ENCODE results near the gene URM1. TPM values are rescaled to one million over a fixed set of nuclear protein-coding genes. Genes with fewer than 3 reads are reported as not detected.
A peak's percentile ranks its signal among the peaks of the same experiment; 100 is the strongest.

URM1 gene
- total and polyA plus RNA-seq, 10 of the 15 experiments (the other 5 are each of a cell fraction or from before 2014, with no cell fraction given) = 7.9 to 75.8 (median 63.7) TPM

DNA sequence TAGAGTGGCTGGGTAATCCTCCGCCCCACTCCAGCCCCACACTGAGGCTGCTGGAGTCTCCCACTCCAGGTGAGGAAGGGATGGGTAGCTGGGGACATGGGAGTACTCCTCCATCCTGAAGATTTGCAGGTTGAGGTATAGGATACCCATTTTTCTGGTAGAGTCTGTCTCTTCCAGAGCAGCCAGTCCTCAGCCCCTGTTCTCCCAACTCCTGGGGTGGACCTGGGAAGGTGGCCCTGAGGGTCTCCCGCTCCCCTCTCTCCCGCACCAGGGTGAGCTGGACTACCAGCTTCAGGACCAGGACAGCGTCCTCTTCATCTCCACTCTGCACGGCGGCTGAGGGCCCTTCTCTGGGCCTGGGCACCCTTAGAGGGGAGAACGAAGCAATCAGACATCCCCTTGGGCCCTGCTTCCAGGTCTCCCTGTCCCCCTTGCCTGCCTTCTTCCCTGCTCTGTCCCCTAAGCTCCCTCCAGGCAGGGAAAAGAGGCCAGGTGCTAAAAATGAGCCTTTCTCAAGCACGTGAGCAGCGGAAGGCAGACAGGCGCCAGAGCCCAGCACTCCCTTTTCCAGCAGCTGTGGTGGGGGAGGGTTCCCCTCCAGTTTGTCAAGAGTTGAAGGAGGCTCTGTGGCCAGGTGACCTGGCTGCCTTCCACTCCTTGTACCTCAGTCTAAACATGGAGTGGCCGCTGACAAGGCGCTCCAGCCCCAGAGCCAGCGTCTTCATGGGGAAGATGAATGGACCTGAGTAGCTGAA lies 18.4 kb downstream of the URM1 start:
- Histone ChIP-seq H2AFZ (ENCODE audit: control insufficient read depth, low read depth, low read length) (no peak overlapping the region), H3K27me3 (replicated peaks in 1 of 2; ENCODE audit: control insufficient read depth in 2 of 2, insufficient read depth in 2 of 2, low read length in 1 of 2) (no peaks in the 10 kb centered on the region), H3K9me3 (replicated peaks; ENCODE audit: control insufficient read depth, insufficient read depth, low read length) (no peaks in the 10 kb centered on the region), H3K9ac (ENCODE audit: control insufficient read depth, insufficient read depth, low read length) (no peak overlapping the region), H4K20me1 (ENCODE audit: control insufficient read depth, insufficient read depth) (no peaks in the 10 kb centered on the region), H3K79me2 (ENCODE audit: control insufficient read depth, insufficient read depth, low read length) (no peaks in the 10 kb centered on the region), H3K4me2 (ENCODE audit: control insufficient read depth, insufficient read depth) (no peak overlapping the region), H3K27ac (ENCODE audit: control insufficient read depth, insufficient read depth) (no peak overlapping the region), H3K4me3 (no peak overlapping the region), H3K36me3 (ENCODE audit: control insufficient read depth in 2 of 2, insufficient read depth in 2 of 2, low read length in 1 of 2) (peaks cover 3 to 20% of the 10 kb centered on the region in 2 experiments; a peak in 3 of 4 replicates), H3K4me1 (ENCODE audit: control insufficient read depth, insufficient read depth, low read length) (no peaks in the 10 kb centered on the region)
- ChIA-PET POLR2A (no interaction called here), CTCF (interaction anchor here (0.6 to 0.7 kb wide), 2 partner anchors 274 to 1235 kb away, joined by 3 to 4 read pairs; no protein-coding TSS in a partner anchor), SMC1A (ENCODE audit: uncharacterized antibody, unreplicated experiment) (no interaction called here), RAD21 (ENCODE audit: unreplicated experiment) (no interaction called here)
- WGBS (ENCODE audit: insufficient coverage, insufficient replicate concordance, low lambda C conversion rate, missing lambda C conversion rate) = 94% methylated on average over 13 of the region's 13 CpGs
- ATAC-seq (no peak), FAIRE-seq (no peak), DNase-seq (ENCODE audit: low read depth, low spot score) (no peak)
- in situ Hi-C loops (cut with MboI) (no loop called here), intact Hi-C loops (cut with micrococcal nuclease; ENCODE audit: unreplicated experiment) (no loop called here)
- TSS peak; percentile 24 for BruUV-seq (replicated peaks)
- TF ChIP-seq YBX1 (IDR thresholded peaks at IDR 0.05) (no peak), ZBTB40 (IDR thresholded peaks at IDR 0.05; ENCODE audit: borderline replicate concordance) (no peak), PAX5 (IDR thresholded peaks at IDR 0.05; ENCODE audit: borderline replicate concordance, low read depth, low read length) (no peak), CBFB (IDR thresholded peaks at IDR 0.05; ENCODE audit: low read depth) (no peak), PBX3 (IDR thresholded peaks at IDR 0.05; ENCODE audit: insufficient replicate concordance, low read depth, low read length) (no peak), MTA2 (IDR thresholded peaks at IDR 0.05; ENCODE audit: low read depth) (no peak), MXI1 (IDR thresholded peaks at IDR 0.05; ENCODE audit: low read depth, low read length) (no peak), MYB (IDR thresholded peaks at IDR 0.05; ENCODE audit: borderline replicate concordance, low read depth, low read length) (no peak), SMAD1 (IDR thresholded peaks at IDR 0.05; ENCODE audit: low read depth, partially characterized antibody) (no peak), RAD51 (IDR thresholded peaks at IDR 0.05) (no peak), RFX5 (IDR thresholded peaks at IDR 0.05; ENCODE audit: low read depth, low read length) (no peak), NFYA (IDR thresholded peaks at IDR 0.05; ENCODE audit: borderline replicate concordance, low read depth, low read length) (no peak), BMI1 (IDR thresholded peaks at IDR 0.05; ENCODE audit: borderline replicate concordance) (no peak)
- TF ChIP-seq, protein P1, sequence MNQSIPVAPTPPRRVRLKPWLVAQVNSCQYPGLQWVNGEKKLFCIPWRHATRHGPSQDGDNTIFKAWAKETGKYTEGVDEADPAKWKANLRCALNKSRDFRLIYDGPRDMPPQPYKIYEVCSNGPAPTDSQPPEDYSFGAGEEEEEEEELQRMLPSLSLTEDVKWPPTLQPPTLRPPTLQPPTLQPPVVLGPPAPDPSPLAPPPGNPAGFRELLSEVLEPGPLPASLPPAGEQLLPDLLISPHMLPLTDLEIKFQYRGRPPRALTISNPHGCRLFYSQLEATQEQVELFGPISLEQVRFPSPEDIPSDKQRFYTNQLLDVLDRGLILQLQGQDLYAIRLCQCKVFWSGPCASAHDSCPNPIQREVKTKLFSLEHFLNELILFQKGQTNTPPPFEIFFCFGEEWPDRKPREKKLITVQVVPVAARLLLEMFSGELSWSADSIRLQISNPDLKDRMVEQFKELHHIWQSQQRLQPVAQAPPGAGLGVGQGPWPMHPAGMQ (IDR thresholded peaks at IDR 0.05; ENCODE audit: borderline replicate concordance) = no peak
- TF ChIP-seq, protein P2, sequence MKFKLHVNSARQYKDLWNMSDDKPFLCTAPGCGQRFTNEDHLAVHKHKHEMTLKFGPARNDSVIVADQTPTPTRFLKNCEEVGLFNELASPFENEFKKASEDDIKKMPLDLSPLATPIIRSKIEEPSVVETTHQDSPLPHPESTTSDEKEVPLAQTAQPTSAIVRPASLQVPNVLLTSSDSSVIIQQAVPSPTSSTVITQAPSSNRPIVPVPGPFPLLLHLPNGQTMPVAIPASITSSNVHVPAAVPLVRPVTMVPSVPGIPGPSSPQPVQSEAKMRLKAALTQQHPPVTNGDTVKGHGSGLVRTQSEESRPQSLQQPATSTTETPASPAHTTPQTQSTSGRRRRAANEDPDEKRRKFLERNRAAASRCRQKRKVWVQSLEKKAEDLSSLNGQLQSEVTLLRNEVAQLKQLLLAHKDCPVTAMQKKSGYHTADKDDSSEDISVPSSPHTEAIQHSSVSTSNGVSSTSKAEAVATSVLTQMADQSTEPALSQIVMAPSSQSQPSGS (IDR thresholded peaks at IDR 0.05; ENCODE audit: low read length) = no peak

All from GM12878 (cell line).